Psoas muscle (tissue), 8 donors: ENCODE data around the gene TRIM54. TPM values are rescaled to one million over a fixed set of nuclear protein-coding genes. Genes with fewer than 3 reads are reported as not detected.

Experiments
- ATAC-seq, 4 donors: fragments of 200-7000 bp; cut with Tn5 transposase; one replicate each; pipeline ENCODE4 v1.9.1; 2020; ENCODE audit warnings: moderate library complexity in 3 of 4, mild to moderate bottlenecking in 2 of 4
- DNase-seq, 2 donors: peaks; one replicate each; pipeline ENCODE4 v3.0.0-alpha.2; 2020
- H3K27ac ChIP-seq: fragments of 200-600 bp; one replicate; pipeline ENCODE4 v1.8.0; 2022
- H3K27me3 ChIP-seq, 3 donors: fragments of 200-600 bp in 1 of 3; one replicate each; pipeline versions ENCODE4 v1.6.1 to v1.8.0; 2013 to 2022; ENCODE audit warnings: low read length in 2 of 3, mild to moderate bottlenecking in 2 of 3, moderate library complexity in 1 of 3; ENCODE audit not compliant: insufficient read depth in 3 of 3
- H3K36me3 ChIP-seq, 2 donors: fragments of 200-600 bp in 1 of 2; one replicate each; pipeline versions ENCODE4 v1.6.1 to v1.8.0; 2013 to 2022; ENCODE audit warnings: low read depth in 1 of 2, mild to moderate bottlenecking in 1 of 2, moderate library complexity in 1 of 2; ENCODE audit not compliant: insufficient read depth in 1 of 2
- H3K4me1 ChIP-seq: fragments of 200-600 bp; one replicate; pipeline ENCODE4 v1.8.0; 2022
- H3K4me3 ChIP-seq: fragments of 200-600 bp; one replicate; pipeline ENCODE4 v1.8.0; 2022; ENCODE audit warnings: mild to moderate bottlenecking
- H3K9me3 ChIP-seq: fragments of 200-600 bp; one replicate; pipeline ENCODE4 v1.8.0; 2022
- CTCF ChIP-seq: fragments of 200-600 bp; IDR thresholded peaks from one replicate; pipeline ENCODE4 v1.8.0; 2022; ENCODE audit warnings: antibody characterized with exemption
- WGBS, 3 donors: extraction: QIAGEN DNeasy Blood & Tissue Kit; methylation state at CpG; one replicate each; pipeline versions ENCODE4 v1.1.6 to v1.1.7; 2013; 5-methylcytosine and 5-hydroxymethylcytosine counted together
- intact Hi-C, 2 donors: fragments of 100-400 bp; cut with DNase I; formaldehyde crosslinking; loops; one replicate each; pipeline versions ENCODE4 v1.11.0 to v1.14.2; 2022
- polyA plus RNA-seq, 3 donors: library from polyadenylated mRNA; stranded (reverse); fragments of 200-250 nt; gene quantifications; one replicate each; pipeline ENCODE4 v1.2.3, GENCODE V29; 2013
- total RNA-seq, 4 donors: library from RNA; stranded (reverse); fragmentation: NEBNext Ultra II Directional in 2 of 4; extraction: Animal tissue kit (Norgen Biotek cat#: 25700) in 2 of 4; gene quantifications; one replicate each; pipeline versions ENCODE4 v1.2.1 to v1.2.4, GENCODE V29; 2021 to 2023
- donor health status: healthy with polysubstance abuse.
- donor health status: DM: no; HTN: no; CAD: no; lungs with moderate emphysema.
- donor health status: Bipolar disorder and iron deficiency.
- donor health status: healthy.
- donor health status: DM: yes; HTN: yes; CAD: no.
- donor health status: DM: no; HTN: no; CAD: no.
- donor health status: DM: no; HTN: no; CAD: no.
- donor health status: DM: yes; HTN: yes; CAD: no.

TRIM54 gene
- total and polyA plus RNA-seq, 7 donors, result 136 to 784 (median 387) TPM

DNA sequence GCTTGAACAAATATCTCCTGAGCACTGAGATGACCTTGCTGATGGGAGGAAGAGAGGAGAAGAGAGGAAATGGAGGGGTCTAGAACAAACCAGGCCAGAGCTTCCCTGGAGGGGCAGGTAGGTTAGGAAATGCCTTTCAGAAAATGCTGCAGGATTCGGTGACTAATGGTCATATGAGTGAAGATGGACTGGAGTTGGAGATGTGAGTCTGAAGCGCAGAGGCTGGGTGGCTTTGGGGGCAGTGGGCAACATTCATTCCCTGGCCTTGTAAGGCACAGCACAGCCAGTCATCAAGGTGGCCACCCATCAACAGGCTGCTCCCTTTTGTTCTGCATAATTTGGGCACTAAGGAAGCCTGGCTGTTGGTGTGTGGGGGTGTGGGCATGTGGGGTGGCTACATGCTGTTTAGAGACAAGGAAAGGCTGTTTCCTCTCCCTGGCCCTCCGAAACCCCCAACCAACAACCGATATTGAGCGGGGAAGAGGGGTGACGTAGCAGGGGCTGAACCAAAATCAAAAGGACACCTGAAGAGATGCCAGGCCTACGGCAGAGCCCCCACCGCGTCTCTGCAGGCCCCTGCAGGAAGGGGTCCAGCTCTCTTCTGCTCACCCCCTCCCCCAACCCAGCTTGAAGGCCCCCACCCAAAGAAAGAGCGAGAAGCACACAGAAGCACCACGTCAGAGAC lies 20.8 kb upstream of the TRIM54 start:
- Histone ChIP-seq H3K4me1 (peaks cover 28% of the 10 kb centered on the region), H3K27ac (no peak overlapping the region), H3K36me3 (no peaks in the 10 kb centered on the region), H3K27me3 (peaks cover 0 to 81% (median 42%) of the 10 kb centered on the region in 3 donors), H3K4me3 (no peak overlapping the region), H3K9me3 (no peaks in the 10 kb centered on the region)
- intact Hi-C loops, result no loop called here
- no peak for TF ChIP-seq CTCF
- WGBS, 3 donors, result 45 to 61% (median 60%) methylated on average over 11 of the region's 11 CpGs
- no peak for ATAC-seq
- DNase-seq, result no peak

DNA sequence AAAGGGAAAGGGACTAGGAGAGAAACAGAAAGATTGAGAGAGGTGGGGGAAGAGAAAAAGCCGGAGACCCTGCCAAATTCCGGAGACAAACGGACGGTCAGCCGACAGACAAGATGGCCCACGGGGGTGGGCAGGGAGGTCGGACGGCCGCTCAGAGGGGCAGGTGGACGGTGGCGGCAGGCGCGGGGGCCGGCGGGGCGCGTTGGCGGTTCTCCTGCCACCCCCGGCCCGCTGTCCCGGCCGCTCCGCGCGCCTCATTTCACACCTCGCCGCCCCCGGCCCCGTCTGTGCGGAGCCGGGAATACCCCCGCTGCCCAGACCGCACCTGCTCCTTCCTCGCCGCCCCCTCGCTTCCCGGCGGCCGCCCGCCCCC lies 20.3 kb upstream of the TRIM54 start:
- Histone ChIP-seq H3K4me3 (peak overlapping the region; percentile 71), H3K9me3 (no peaks in the 10 kb centered on the region), H3K4me1 (peaks cover 28% of the 10 kb centered on the region), H3K36me3 (no peaks in the 10 kb centered on the region), H3K27me3 (peaks cover 0 to 84% (median 40%) of the 10 kb centered on the region in 3 donors), H3K27ac (no peak overlapping the region)
- intact Hi-C loops, result no loop called here
- ATAC-seq (no peak), DNase-seq (no peak)
- WGBS, 3 donors, result 5 to 11% (median 7%) methylated on average over 14 to 40 of the region's 40 CpGs
- TF ChIP-seq CTCF, result no peak

GRCh38 chr2:27262379-27263286 lies 19.6 kb upstream of the TRIM54 start, which contains the start of gene SLC30A3:
Gene SLC30A3, minus strand, starts transcription at chr2:27263047. Its CDS starts 141 bp downstream, at chr2:27262906.
- Histone ChIP-seq H3K4me3 (peak within 1 kb of the TSS; percentile 71), H3K36me3 (no peaks in the 10 kb centered on the region), H3K27me3 (peaks cover 0 to 87% (median 40%) of the 10 kb centered on the region in 3 donors), H3K27ac (no peak within 1 kb of the TSS), H3K9me3 (no peaks in the 10 kb centered on the region), H3K4me1 (peaks cover 28% of the 10 kb centered on the region)
- no peak for TF ChIP-seq CTCF
- WGBS, 3 donors, result 1% methylated on average over 47 to 95 of the region's 96 CpGs
- ATAC-seq (peak; percentile 58 to 79 (median 67)), DNase-seq (peak; percentile 68 to 78)
- intact Hi-C loops, result no loop called here

- whole genome bisulfite sequencing, 3 donors, result 2% methylated on average over 46 of the region's 46 CpGs
- intact Hi-C loops, result no loop called here
Measured at GRCh38 chr2:27263287-27264252, 18.7 kb upstream of the TRIM54 start.

More at GRCh38 chr2:27263287-27264252, 18.7 kb upstream of the TRIM54 start:
- Histone ChIP-seq H3K4me1 (peaks cover 28% of the 10 kb centered on the region), H3K9me3 (no peaks in the 10 kb centered on the region), H3K27me3 (peaks cover 0 to 86% (median 40%) of the 10 kb centered on the region in 3 donors), H3K27ac (no peak overlapping the region), H3K4me3 (peak overlapping the region; percentile 71), H3K36me3 (no peaks in the 10 kb centered on the region)
- no peak for TF ChIP-seq CTCF
- ATAC-seq (peak in 1 of 4 donors; percentile 4), DNase-seq (no peak)
